ENCODE measurements around the gene C2orf72.

DNA sequence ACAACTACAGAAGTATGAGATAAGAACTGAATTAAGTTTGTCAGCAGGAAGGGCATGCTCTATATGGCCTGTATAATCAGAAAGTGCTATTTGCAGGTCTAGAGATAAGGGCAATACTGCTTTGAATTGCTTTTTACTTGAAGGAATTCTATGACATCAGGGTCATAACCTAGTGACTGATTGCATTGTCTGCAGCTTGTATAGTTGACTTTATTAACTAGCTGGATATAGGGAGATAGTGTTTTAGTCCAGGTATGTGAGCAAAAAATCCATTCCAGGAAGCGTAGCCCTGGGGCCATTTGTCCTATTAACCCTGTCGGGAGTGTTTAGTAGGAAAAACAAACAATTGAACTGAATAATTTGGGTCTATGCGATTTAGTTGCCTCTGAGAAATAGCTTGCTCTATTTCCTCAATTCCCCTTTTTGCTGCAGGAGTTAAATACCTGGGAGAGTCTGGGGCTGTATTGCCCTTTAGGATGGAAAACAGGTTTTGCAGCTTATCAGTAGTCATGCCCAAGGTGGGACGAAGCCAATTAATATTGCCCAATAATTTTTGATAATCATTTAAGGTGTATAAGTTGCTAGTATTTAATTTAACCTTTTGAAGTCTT is 57.5 kb downstream of the C2orf72 start:
- no peak for TF ChIP-seq POLR2AphosphoS5 (IDR thresholded peaks at IDR 0.05)
- TF ChIP-seq, protein P1, sequence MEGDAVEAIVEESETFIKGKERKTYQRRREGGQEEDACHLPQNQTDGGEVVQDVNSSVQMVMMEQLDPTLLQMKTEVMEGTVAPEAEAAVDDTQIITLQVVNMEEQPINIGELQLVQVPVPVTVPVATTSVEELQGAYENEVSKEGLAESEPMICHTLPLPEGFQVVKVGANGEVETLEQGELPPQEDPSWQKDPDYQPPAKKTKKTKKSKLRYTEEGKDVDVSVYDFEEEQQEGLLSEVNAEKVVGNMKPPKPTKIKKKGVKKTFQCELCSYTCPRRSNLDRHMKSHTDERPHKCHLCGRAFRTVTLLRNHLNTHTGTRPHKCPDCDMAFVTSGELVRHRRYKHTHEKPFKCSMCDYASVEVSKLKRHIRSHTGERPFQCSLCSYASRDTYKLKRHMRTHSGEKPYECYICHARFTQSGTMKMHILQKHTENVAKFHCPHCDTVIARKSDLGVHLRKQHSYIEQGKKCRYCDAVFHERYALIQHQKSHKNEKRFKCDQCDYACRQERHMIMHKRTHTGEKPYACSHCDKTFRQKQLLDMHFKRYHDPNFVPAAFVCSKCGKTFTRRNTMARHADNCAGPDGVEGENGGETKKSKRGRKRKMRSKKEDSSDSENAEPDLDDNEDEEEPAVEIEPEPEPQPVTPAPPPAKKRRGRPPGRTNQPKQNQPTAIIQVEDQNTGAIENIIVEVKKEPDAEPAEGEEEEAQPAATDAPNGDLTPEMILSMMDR (IDR thresholded peaks at IDR 0.05): no peak
- no peak for TF ChIP-seq EP300 (IDR thresholded peaks at IDR 0.05)

Measured in stomach (tissue), 4 donors.